ACHN (cell line): Measurements from ENCODE around the gene NEK1.
"Not testable (repeated sequence)": the region's sequence is repeated elsewhere in the genome, so short reads cannot be mapped to it uniquely, and the experiment has no call there.

ENCODE experiments used
- DNase-seq: peaks from one replicate; pipeline ENCODE4 v3.0.0-alpha.2; 2015
- in situ Hi-C: cut with HindIII; loops from 2 replicates; pipeline ENCODE4 v1.10.0; 2017; ENCODE audit warnings: low sequenced_read_pairs, low pct_ligation_motif_present, low pct_unique_long_range_greater_than_20kb

NEK1 gene

DNA sequence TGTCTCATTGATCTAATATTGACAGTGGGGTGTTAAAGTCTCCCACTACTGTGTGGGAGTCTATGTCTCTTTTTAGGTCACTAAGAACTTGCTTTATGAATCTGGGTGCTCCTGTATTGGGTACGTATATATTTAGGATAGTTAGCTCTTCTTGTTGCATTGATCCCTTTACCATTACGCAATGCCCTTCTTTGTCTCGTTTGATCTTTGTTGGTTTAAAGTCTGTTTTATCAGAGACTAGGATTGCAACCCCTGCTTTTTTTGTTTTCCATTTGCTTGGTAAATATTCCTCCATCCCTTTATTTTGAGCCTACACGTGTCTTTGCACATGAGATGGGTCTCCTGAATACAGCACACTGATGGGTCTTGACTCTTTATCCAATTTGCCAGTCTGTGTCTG, 65.8 kb downstream of the NEK1 start:
- in situ Hi-C loops, DNase-seq: not testable (repeated sequence)

- no peak for DNase-seq
- in situ Hi-C loops, result no loop called here
Observed at GRCh38 chr4:169540774-169541173, 71.6 kb downstream of the NEK1 start.

- in situ Hi-C loops, result no loop called here
Observed at GRCh38 chr4:169530048-169530447, 82.3 kb downstream of the NEK1 start.

DNA sequence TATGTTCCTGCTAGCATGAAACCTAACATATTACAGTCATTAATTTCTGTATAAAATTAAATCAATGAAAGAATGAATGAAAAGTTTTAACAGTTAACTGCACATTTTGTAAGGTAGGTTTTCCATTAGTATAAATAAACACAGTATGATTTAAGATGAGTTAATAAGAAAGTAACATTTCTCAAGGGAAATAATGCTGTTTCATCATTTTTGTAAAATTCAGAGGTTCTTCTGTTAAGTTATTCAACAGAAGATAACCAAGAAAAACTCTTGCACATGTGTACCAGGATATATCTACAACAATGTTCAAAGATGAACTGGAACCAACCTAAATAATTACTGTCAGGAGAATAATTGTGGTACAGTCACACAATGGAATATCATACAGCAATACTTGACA, 88.6 kb downstream of the NEK1 start:
- no peak for DNase-seq
- in situ Hi-C loops, result no loop called here

More at GRCh38 chr4:169530048-169530447, 82.3 kb downstream of the NEK1 start:
- no peak for DNase-seq

DNA sequence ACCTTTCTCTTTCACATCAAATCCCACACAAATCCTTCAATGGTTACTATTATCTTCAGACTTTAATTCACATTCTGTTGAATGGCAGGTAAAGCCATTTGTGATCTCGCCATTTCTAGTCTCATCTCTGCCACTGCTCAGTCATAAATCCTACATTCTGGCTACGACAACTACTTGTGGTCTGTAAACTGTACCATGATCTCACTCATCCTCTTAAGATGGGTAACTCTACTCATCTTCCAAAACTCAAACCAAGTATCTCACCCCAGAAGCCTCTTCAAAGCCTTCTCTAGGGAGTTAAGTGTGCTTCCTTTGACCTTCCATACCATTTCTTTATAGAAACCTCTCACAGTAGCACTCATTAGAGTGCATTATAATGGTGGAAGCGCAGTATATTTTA, 101.8 kb downstream of the NEK1 start:
- in situ Hi-C loops, result no loop called here
- DNase-seq, result no peak

DNA sequence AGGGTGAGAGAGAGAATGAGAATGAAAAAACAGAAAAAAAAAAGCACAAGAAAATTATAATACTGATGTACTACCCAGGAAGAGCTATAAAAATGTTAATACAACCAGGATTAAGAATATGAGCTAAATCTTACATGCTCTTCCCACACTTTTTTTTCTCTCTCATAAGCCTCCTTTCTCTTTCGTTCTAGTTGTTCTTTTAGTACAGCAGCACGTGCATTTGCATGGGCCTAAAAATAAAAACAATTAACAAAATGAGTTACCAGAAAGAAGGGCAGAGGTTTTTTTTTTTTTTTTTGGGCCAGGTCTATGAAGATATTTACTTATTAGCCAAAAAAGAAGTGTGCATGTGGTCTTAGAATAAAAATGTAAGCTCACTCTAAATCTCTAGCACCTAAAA, 105.5 kb downstream of the NEK1 start:
- DNase-seq, result no peak
- in situ Hi-C loops, result no loop called here

DNA sequence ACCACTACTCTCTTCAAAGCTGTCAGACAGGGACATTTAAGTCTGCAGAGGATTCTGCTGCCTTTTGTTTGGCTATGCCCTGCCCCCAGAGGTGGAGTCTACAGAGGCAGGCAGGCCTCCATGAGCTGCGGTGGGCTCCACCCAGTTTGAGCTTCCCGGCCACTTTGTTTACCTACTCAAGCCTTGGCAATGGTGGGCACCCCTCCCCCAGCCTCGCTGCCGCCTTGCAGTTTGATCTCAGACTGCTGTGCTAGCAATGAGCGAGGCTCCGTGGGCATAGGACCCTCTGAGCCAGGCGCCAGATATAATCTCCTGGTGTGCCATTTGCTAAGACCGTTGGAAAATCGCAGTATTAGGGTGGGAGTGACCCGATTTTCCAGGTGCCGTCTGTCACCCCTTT, 112.5 kb downstream of the NEK1 start:
- DNase-seq, in situ Hi-C loops: not testable (repeated sequence)

DNA sequence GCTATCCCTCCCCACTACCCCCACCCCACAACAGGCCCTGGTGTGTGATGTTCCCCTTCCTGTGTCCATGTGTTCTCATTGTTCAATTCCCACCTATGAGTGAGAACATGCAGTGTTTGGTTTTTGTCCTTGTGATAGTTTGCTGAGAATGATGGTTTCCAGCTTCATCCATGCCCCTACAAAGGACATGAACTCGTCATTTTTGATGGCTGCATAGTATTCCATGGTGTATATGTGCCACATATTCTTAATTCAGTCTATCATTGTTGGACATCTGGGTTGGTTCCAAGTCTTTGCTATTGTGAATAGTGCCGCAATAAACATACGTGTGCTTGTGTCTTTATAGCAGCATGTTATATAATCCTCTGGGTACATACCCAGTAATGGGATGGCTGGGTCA, 118.1 kb downstream of the NEK1 start:
- in situ Hi-C loops, DNase-seq: not testable (repeated sequence)

DNA sequence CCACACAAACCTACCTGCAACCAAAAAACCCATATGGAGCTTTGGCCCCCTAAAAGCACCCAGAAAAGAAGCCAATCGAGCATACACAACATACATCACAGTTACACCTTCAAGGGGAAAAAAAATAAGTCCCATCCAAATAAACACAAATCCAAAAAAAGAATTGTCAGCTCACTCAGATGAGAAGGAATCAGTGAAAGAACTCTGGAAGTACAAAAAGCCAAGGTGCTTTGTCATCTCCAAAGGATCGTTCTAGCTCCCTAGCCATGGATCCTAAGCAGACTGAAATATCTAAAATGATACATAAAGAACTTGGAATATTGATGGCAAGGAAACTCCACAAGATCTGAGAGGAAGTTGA, 119.2 kb downstream of the NEK1 start:
- in situ Hi-C loops, result no loop called here
- DNase-seq, result no peak

DNA sequence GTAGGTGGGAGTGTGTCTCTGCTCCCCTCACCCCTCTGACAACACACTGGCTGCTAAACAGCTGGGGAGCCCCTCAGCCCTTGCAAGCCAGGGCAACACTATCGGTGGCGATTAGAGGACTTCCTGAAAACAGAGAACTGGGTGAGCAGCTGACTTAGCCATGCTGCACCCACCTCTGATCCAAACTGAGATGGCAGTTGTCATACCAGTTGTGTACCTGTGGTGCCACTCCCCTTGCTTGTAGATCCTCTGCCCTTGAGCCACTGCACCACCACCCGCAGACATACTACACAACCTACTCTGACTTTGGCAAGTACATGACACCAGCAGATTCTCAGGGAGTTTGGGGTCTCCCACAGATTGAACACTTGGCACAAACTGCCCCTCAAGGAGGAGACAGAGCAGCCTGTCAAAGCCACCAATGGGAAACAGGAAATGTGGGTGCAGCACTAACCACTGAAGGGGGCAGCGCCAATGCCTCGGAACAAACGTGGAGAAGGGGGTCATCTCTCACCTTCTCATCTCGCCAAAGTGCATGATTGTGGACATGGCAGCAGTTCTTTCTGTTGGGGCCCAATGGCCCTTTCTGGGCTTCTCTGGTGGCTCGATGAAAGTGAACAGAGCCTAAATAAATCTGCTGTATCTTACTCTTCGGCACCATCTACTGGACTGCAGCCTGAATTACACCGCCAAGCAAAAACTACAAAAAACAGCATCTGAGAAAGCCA, 119.8 kb downstream of the NEK1 start:
- in situ Hi-C loops, result no loop called here
- peak; percentile 36 for DNase-seq

- DNase-seq, result no peak
- in situ Hi-C loops, result no loop called here
Observed at GRCh38 chr4:169491211-169491610, 121.2 kb downstream of the NEK1 start.

DNA sequence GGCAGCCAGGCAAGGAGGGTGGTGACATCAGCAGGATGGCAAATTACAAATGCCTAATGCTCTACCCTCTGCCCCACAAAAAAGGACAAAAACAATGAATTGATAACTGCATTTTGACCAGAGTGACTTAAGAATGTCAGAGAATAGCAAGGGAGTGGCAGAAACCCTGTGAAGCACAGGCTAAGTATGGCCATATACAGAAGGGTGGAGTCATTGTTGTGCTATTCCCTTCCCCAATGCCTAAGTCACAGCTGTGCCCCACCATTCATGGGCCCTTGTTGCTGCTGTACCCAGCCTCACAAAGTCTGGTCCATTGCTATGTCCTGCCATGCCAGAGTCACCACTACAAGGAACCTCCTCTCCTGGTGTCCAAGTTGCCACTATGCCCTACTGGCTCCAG, 123.1 kb downstream of the NEK1 start:
- in situ Hi-C loops, result no loop called here

GRCh38 chr4:169485791-169486742, 126.3 kb downstream of the NEK1 start:
- peak; percentile 52 for DNase-seq
- in situ Hi-C loops, result no loop called here

More for the DNA sequence above, 123.1 kb downstream of the NEK1 start:
- DNase-seq, result no peak

- no peak for DNase-seq
- in situ Hi-C loops, result no loop called here
Observed at GRCh38 chr4:169485086-169485485, 127.3 kb downstream of the NEK1 start.

GRCh38 chr4:169484485-169484884, 127.9 kb downstream of the NEK1 start:
- no peak for DNase-seq
- in situ Hi-C loops, result no loop called here

GRCh38 chr4:169464080-169464479, 148.3 kb downstream of the NEK1 start:
- DNase-seq, result no peak
- in situ Hi-C loops, result no loop called here

- in situ Hi-C loops, result no loop called here
- DNase-seq, result no peak
Observed at GRCh38 chr4:169460081-169460480, 152.3 kb downstream of the NEK1 start.

GRCh38 chr4:169458575-169458974, 153.8 kb downstream of the NEK1 start:
- DNase-seq, result no peak
- in situ Hi-C loops, result no loop called here

GRCh38 chr4:169452644-169453043, 159.7 kb downstream of the NEK1 start:
- DNase-seq, in situ Hi-C loops: not testable (repeated sequence)

- not testable (repeated sequence) for DNase-seq
Observed at GRCh38 chr4:169448935-169449334, 163.4 kb downstream of the NEK1 start.

More at GRCh38 chr4:169448935-169449334, 163.4 kb downstream of the NEK1 start:
- in situ Hi-C loops, result not testable (repeated sequence)
